PC-3 (cell line): ENCODE measurements around the gene TMC7. TPM values are rescaled to one million over a fixed set of nuclear protein-coding genes. Genes with fewer than 3 reads are reported as not detected.

Experiments
- ATAC-seq: fragments of 200-7000 bp; cut with Tn5 transposase; 2 replicates; pipeline ENCODE4 v1.9.1; 2020; ENCODE audit warnings: mild to moderate bottlenecking, moderate library complexity
- BruUV-seq: library from RNA; stranded (reverse); fragments of 400-500 nt; replicated peaks from 2 replicates; lab custom pipeline; 2021; lab: Mats Ljungman, UMichigan
- CTCF ChIA-PET: fragments of 300-600 bp; sonication (Branson Sonifier 250); formaldehyde crosslinking; loops from one replicate; lab custom pipeline; 2022; ENCODE audit warnings: antibody characterized with exemption; lab: Charles Lee
- POLR2A ChIA-PET: fragments of 300-600 bp; sonication (Branson Sonifier 250); formaldehyde crosslinking; loops from one replicate; lab custom pipeline; 2022; ENCODE audit warnings: antibody characterized with exemption; ENCODE audit not compliant: unreplicated experiment; lab: Charles Lee
- DNase-seq: peaks from one replicate; pipeline ENCODE4 v3.0.0-alpha.2; 2015
- H2AFZ ChIP-seq: fragments of 300-600 bp; sonication (generic); 2 replicates; pipeline ENCODE4 v1.6.0; 2016; ENCODE audit warnings: antibody characterized with exemption, low read length
- H3F3A ChIP-seq: fragments of 300-600 bp; sonication (generic); one replicate; pipeline ENCODE4 v1.6.0; 2017; ENCODE audit warnings: antibody characterized with exemption, low read length, control low read depth, mild to moderate bottlenecking; ENCODE audit not compliant: unreplicated experiment
- H3K27ac ChIP-seq: fragments of 300-600 bp; sonication (generic); 2 replicates; pipeline ENCODE4 v1.5.1; 2016; ENCODE audit warnings: mild to moderate bottlenecking, low read length
- H3K27me3 ChIP-seq: fragments of 300-600 bp; sonication (generic); 2 replicates; pipeline ENCODE4 v1.6.1; 2016; ENCODE audit warnings: low read length, mixed read lengths
- H3K36me3 ChIP-seq: fragments of 300-600 bp; sonication (generic); 2 replicates; pipeline ENCODE4 v1.6.1; 2016; ENCODE audit warnings: low read depth, mixed run types, low read length, mixed read lengths
- H3K4me1 ChIP-seq: fragments of 300-600 bp; sonication (generic); 2 replicates; pipeline ENCODE4 v1.5.1; 2016; ENCODE audit warnings: low read length; ENCODE audit not compliant: insufficient read depth
- H3K4me2 ChIP-seq: fragments of 300-600 bp; sonication (generic); 2 replicates; pipeline ENCODE4 v1.6.0; 2016; ENCODE audit warnings: low read length
- H3K4me3 ChIP-seq: fragments of 300-600 bp; sonication (generic); 2 replicates; pipeline ENCODE4 v1.5.1; 2016; ENCODE audit warnings: mild to moderate bottlenecking, low read length, mixed read lengths
- H3K79me2 ChIP-seq: fragments of 300-600 bp; sonication (generic); 2 replicates; pipeline ENCODE4 v1.6.1; 2017; ENCODE audit warnings: low read length, mixed read lengths
- H3K9ac ChIP-seq: fragments of 300-600 bp; sonication (generic); 2 replicates; pipeline ENCODE4 v1.6.0; 2016; ENCODE audit warnings: mild to moderate bottlenecking, low read length
- H3K9me2 ChIP-seq: fragments of 300-600 bp; sonication (generic); replicated peaks from 2 replicates; pipeline ENCODE4 v1.6.1; 2016; ENCODE audit warnings: mixed run types, low read length, mixed read lengths
- H3K9me3 ChIP-seq: fragments of 300-600 bp; sonication (generic); 2 replicates; pipeline ENCODE4 v1.6.1; 2016; ENCODE audit warnings: low read length, mixed read lengths
- H4K20me1 ChIP-seq: fragments of 300-600 bp; sonication (generic); 2 replicates; pipeline ENCODE4 v1.6.1; 2016; ENCODE audit warnings: low read length, mixed read lengths
- CTCF ChIP-seq: fragments of 300-600 bp; sonication (generic); conservative IDR thresholded peaks from 2 replicates; pipeline ENCODE4 v1.5.1; 2017; ENCODE audit warnings: antibody characterized with exemption, low read depth, mild to moderate bottlenecking, low read length
- EZH2 ChIP-seq: fragments of 300-600 bp; sonication (generic); IDR thresholded peaks from one replicate; pipeline ENCODE4 v1.6.1; 2017; ENCODE audit warnings: antibody characterized with exemption, mild to moderate bottlenecking, low read length; ENCODE audit not compliant: unreplicated experiment
- EZH2phosphoT487 ChIP-seq: fragments of 300-600 bp; sonication (generic); IDR thresholded peaks from 2 replicates; pipeline ENCODE4 v1.6.1; 2018; ENCODE audit warnings: mild to moderate bottlenecking, antibody characterized with exemption, low read length, borderline replicate concordance
- intact Hi-C: fragments of 100-400 bp; cut with micrococcal nuclease; formaldehyde crosslinking; loops from 2 replicates; pipeline ENCODE4 v1.9.0; 2023
- total RNA-seq: library from RNA; depleted of rRNA; stranded (reverse); fragments of >200 nt; gene quantifications from 2 replicates; pipeline ENCODE4 v1.2.3, GENCODE V29; 2014

TMC7 gene
- total RNA-seq, 1 experiment from 2014 or later, result 5.3 TPM

GRCh38 chr16:18937390-18937789 lies 46.3 kb upstream of the TMC7 start:
- no peak for DNase-seq
- Histone ChIP-seq H3K9ac (no peak overlapping the region), H3K4me1 (peaks cover 4% of the 10 kb centered on the region; the same call in 1 of the 2 replicates), H3K9me3 (no peaks in the 10 kb centered on the region), H3F3A (no peaks in the 10 kb centered on the region), H3K27ac (no peak overlapping the region), H3K79me2 (no peaks in the 10 kb centered on the region), H3K36me3 (no peaks in the 10 kb centered on the region), H3K27me3 (no peaks in the 10 kb centered on the region), H3K4me2 (no peak overlapping the region), H4K20me1 (no peaks in the 10 kb centered on the region), H2AFZ (no peak overlapping the region), H3K9me2 (no peaks in the 10 kb centered on the region), H3K4me3 (no peak overlapping the region)
- TF ChIP-seq EZH2phosphoT487 (no peak), CTCF (no peak)
- no TSS peak for BruUV-seq
- POLR2A ChIA-PET, result no interaction called here
- CTCF ChIA-PET, result interaction anchor here (0.6 to 0.7 kb wide), 2 partner anchors 18 to 139 kb away, joined by 4 to 10 read pairs; no protein-coding TSS in a partner anchor
- no peak for ATAC-seq
- intact Hi-C loops, result no loop called here

GRCh38 chr16:18938986-18939385 lies 44.7 kb upstream of the TMC7 start:
- no peaks in the 10 kb centered on the region for H3K27me3 ChIP-seq
- H3K36me3 ChIP-seq, result no peaks in the 10 kb centered on the region
- ChIA-PET CTCF (no interaction called here), POLR2A (no interaction called here)
- no peaks in the 10 kb centered on the region for H3F3A ChIP-seq
- intact Hi-C loops, result no loop called here
- BruUV-seq, result no TSS peak
- no peaks in the 10 kb centered on the region for H4K20me1 ChIP-seq
- ATAC-seq, result no peak
- H2AFZ ChIP-seq, result no peak overlapping the region
- no peaks in the 10 kb centered on the region for H3K9me2 ChIP-seq
- no peak overlapping the region for H3K27ac ChIP-seq
- no peak overlapping the region for H3K4me3 ChIP-seq
- no peak for TF ChIP-seq EZH2
- TF ChIP-seq CTCF, result no peak
- TF ChIP-seq EZH2phosphoT487, result no peak
- no peak for DNase-seq
- H3K4me2 ChIP-seq, result no peak overlapping the region
- no peaks in the 10 kb centered on the region for H3K79me2 ChIP-seq
- peaks cover 4% of the 10 kb centered on the region; the same call in 1 of the 2 replicates for H3K4me1 ChIP-seq
- no peaks in the 10 kb centered on the region for H3K9me3 ChIP-seq
- no peak overlapping the region for H3K9ac ChIP-seq

GRCh38 chr16:18941471-18941870 lies 42.3 kb upstream of the TMC7 start:
- Histone ChIP-seq H3K4me2 (no peak overlapping the region), H3F3A (no peaks in the 10 kb centered on the region), H3K9ac (no peak overlapping the region), H2AFZ (no peak overlapping the region), H3K4me3 (no peak overlapping the region), H4K20me1 (no peaks in the 10 kb centered on the region), H3K27me3 (no peaks in the 10 kb centered on the region), H3K4me1 (peaks cover 4% of the 10 kb centered on the region; the same call in 1 of the 2 replicates), H3K9me3 (no peaks in the 10 kb centered on the region), H3K27ac (no peak overlapping the region), H3K9me2 (no peaks in the 10 kb centered on the region), H3K79me2 (no peaks in the 10 kb centered on the region), H3K36me3 (no peaks in the 10 kb centered on the region)
- no peak for TF ChIP-seq EZH2phosphoT487
- TF ChIP-seq EZH2, result no peak
- no peak for TF ChIP-seq CTCF
- ChIA-PET POLR2A (no interaction called here), CTCF (no interaction called here)
- intact Hi-C loops, result no loop called here
- ATAC-seq, result no peak
- DNase-seq, result no peak
- no TSS peak for BruUV-seq
